HCT116 (cell line): ENCODE data around the gene KAT6B. TPM values are rescaled to one million over a fixed set of nuclear protein-coding genes. Genes with fewer than 3 reads are reported as not detected.
A peak's percentile ranks its signal among the peaks of the same experiment; 100 is the strongest.
"Not testable (repeated sequence)": the region's sequence is repeated elsewhere in the genome, so short reads cannot be mapped to it uniquely, and the experiment has no call there.

Experiments
- ATAC-seq: fragments of 200-7000 bp; cut with Tn5 transposase; 2 replicates; pipeline ENCODE4 v1.9.1; 2020; ENCODE audit warnings: mild to moderate bottlenecking, moderate library complexity
- BruUV-seq: library from RNA; stranded (reverse); fragments of 400-500 nt; replicated peaks from 2 replicates; lab custom pipeline; 2021; lab: Mats Ljungman, UMichigan
- CTCF ChIA-PET: fragments of 300-600 bp; sonication (Branson Sonifier 250); formaldehyde crosslinking; loops from one replicate; lab custom pipeline; 2021; ENCODE audit warnings: antibody characterized with exemption; lab: Charles Lee
- POLR2A ChIA-PET: fragments of 300-600, 350-600 bp; sonication (Branson Sonifier 250); formaldehyde crosslinking; loops from one replicate; lab custom pipeline; 2021; ENCODE audit warnings: antibody characterized with exemption; lab: Charles Lee
- RAD21 ChIA-PET, 2 experiments: fragments of 300-600 bp; sonication (Branson Sonifier 250); formaldehyde crosslinking; loops; one replicate each; lab custom pipeline; 2023; ENCODE audit warnings: low total read pairs in 2 of 2; ENCODE audit not compliant: uncharacterized antibody in 2 of 2, unreplicated experiment in 2 of 2, low non-redundant PET in 1 of 2; lab: Charles Lee
- DNase-seq: peaks from one replicate; pipeline ENCODE4 v3.0.0-alpha.2; 2010; ENCODE audit warnings: low read depth, low spot score
- H2AFZ ChIP-seq: fragments of 200-600 bp; shearing (Covaris generic), sonication (generic); 2 replicates; pipeline ENCODE4 v1.6.1; 2017; ENCODE audit warnings: low read depth, mixed run types, mixed read lengths, antibody characterized with exemption, low read length; ENCODE audit not compliant: poor library complexity, severe bottlenecking
- H3K27ac ChIP-seq: 2 replicates; pipeline ENCODE4 v1.5.1; 2012; ENCODE audit warnings: low read depth, low read length
- H3K27me3 ChIP-seq: fragments of 200-600 bp; sonication (generic); 2 replicates; pipeline ENCODE4 v1.6.1; 2016; ENCODE audit warnings: mixed run types, low read length, mixed read lengths; ENCODE audit not compliant: insufficient read depth
- H3K36me3 ChIP-seq, 2 experiments: fragments of 200-500 bp in 1 of 2; fragments of 200-600 bp in 1 of 2; sonication (Bioruptor generic) in 1 of 2; sonication (generic) in 1 of 2; 2 replicates each; pipeline versions ENCODE4 v1.5.1 to v1.6.1; 2014 to 2016; ENCODE audit warnings: low read length in 2 of 2, inconsistent platforms in 1 of 2, mixed read lengths in 1 of 2, mixed run types in 1 of 2; ENCODE audit not compliant: insufficient read depth in 2 of 2, control insufficient read depth in 1 of 2
- H3K4me1 ChIP-seq, 2 experiments: fragments of 200-600 bp in 1 of 2; sonication (generic) in 1 of 2; 2 replicates each; pipeline versions ENCODE4 v1.5.1 to v1.6.1; 2012 to 2017; ENCODE audit warnings: low read length in 2 of 2, inconsistent platforms in 1 of 2, mild to moderate bottlenecking in 1 of 2, mixed read lengths in 1 of 2, mixed run types in 1 of 2, moderate library complexity in 1 of 2; ENCODE audit not compliant: insufficient read depth in 2 of 2, control insufficient read depth in 1 of 2
- H3K4me2 ChIP-seq: fragments of 200-600 bp; sonication (generic); 2 replicates; pipeline ENCODE4 v1.6.1; 2017; ENCODE audit warnings: mixed run types, low read length, mixed read lengths
- H3K4me3 ChIP-seq, 2 experiments: fragments of 200-600 bp in 1 of 2; sonication (generic) in 1 of 2; replicated peaks in 1 of 2; 2 replicates each; pipeline ENCODE4 v1.5.1; 2011 to 2016; ENCODE audit warnings: low read length in 2 of 2, control low read depth in 1 of 2, low read depth in 1 of 2, mild to moderate bottlenecking in 1 of 2, mixed read lengths in 1 of 2, mixed run types in 1 of 2
- H3K79me2 ChIP-seq: fragments of 200-600 bp; sonication (generic); 2 replicates; pipeline ENCODE4 v1.6.1; 2017; ENCODE audit warnings: mild to moderate bottlenecking, mixed run types, low read length, moderate library complexity, mixed read lengths; ENCODE audit not compliant: insufficient read depth
- H3K9ac ChIP-seq: fragments of 200-600 bp; sonication (generic); 2 replicates; pipeline ENCODE4 v1.6.1; 2016; ENCODE audit warnings: low read length, mixed read lengths
- H3K9me2 ChIP-seq: fragments of 200-600 bp; sonication (generic), shearing (Covaris generic); 2 replicates; pipeline ENCODE4 v1.6.1; 2017; ENCODE audit warnings: mixed run types, mild to moderate bottlenecking, moderate library complexity; ENCODE audit not compliant: insufficient read depth
- H3K9me3 ChIP-seq, 2 experiments: fragments of 200-500 bp in 1 of 2; fragments of 200-600 bp in 1 of 2; sonication (Bioruptor generic) in 1 of 2; sonication (generic) in 1 of 2; 2 replicates each; pipeline ENCODE4 v1.6.1; 2014 to 2017; ENCODE audit warnings: low read length in 2 of 2, mixed read lengths in 2 of 2, inconsistent platforms in 1 of 2, low read depth in 1 of 2, mild to moderate bottlenecking in 1 of 2, mixed run types in 1 of 2, moderate library complexity in 1 of 2; ENCODE audit not compliant: control insufficient read depth in 1 of 2, insufficient read depth in 1 of 2
- H4K20me1 ChIP-seq: fragments of 200-600 bp; sonication (generic), shearing (Covaris generic); 2 replicates; pipeline ENCODE4 v1.6.1; 2017; ENCODE audit warnings: mixed run types, mild to moderate bottlenecking, moderate library complexity; ENCODE audit not compliant: insufficient read depth
- CBX3 ChIP-seq: IDR thresholded peaks from 2 replicates; pipeline ENCODE4 v1.6.1; 2012; ENCODE audit warnings: low read depth
- CEBPB ChIP-seq: IDR thresholded peaks from 2 replicates; pipeline ENCODE4 v1.6.1; 2012; ENCODE audit warnings: low read depth
- ELF1 ChIP-seq: IDR thresholded peaks from 2 replicates; pipeline ENCODE4 v1.6.1; 2012; ENCODE audit warnings: low read depth, borderline replicate concordance
- EZH2 ChIP-seq: fragments of 200-600 bp; sonication (generic); IDR thresholded peaks from 2 replicates; pipeline ENCODE4 v1.6.1; 2017; ENCODE audit warnings: antibody characterized with exemption, mixed run types
- FOSL1 ChIP-seq: IDR thresholded peaks from 2 replicates; pipeline ENCODE4 v1.6.1; 2012; ENCODE audit warnings: low read depth
- JUND ChIP-seq: IDR thresholded peaks from 2 replicates; pipeline ENCODE4 v1.6.1; 2012
- MAX ChIP-seq: IDR thresholded peaks from 2 replicates; pipeline ENCODE4 v1.6.1; 2012
- POLR2A ChIP-seq: IDR thresholded peaks from 2 replicates; pipeline ENCODE4 v1.7.0; 2011; ENCODE audit warnings: borderline replicate concordance; ENCODE audit not compliant: insufficient read depth, insufficient read length; ENCODE audit errors: extremely low read depth
- POLR2AphosphoS5 ChIP-seq: IDR thresholded peaks from 2 replicates; pipeline ENCODE4 v1.6.1; 2011; ENCODE audit warnings: mild to moderate bottlenecking, low read depth, low read length, moderate library complexity
- RAD21 ChIP-seq: IDR thresholded peaks from 2 replicates; pipeline ENCODE4 v1.6.1; 2012; ENCODE audit warnings: low read depth, mild to moderate bottlenecking
- SIN3A ChIP-seq: IDR thresholded peaks from 2 replicates; pipeline ENCODE4 v1.6.1; 2012; ENCODE audit warnings: low read depth
- SRF ChIP-seq: IDR thresholded peaks from 2 replicates; pipeline ENCODE4 v1.6.1; 2012; ENCODE audit warnings: low read depth
- TCF7L2 ChIP-seq: IDR thresholded peaks from 2 replicates; pipeline ENCODE4 v1.7.0; 2011; ENCODE audit warnings: borderline replicate concordance, inconsistent platforms; ENCODE audit not compliant: insufficient read depth, insufficient read length; ENCODE audit errors: extremely low read depth
- YY1 ChIP-seq: IDR thresholded peaks from 2 replicates; pipeline ENCODE4 v1.6.1; 2011; ENCODE audit warnings: low read length, low read depth, moderate library complexity, mild to moderate bottlenecking; ENCODE audit not compliant: insufficient replicate concordance; ENCODE audit errors: extremely low read depth
- ZBTB33 ChIP-seq: IDR thresholded peaks from 2 replicates; pipeline ENCODE4 v1.6.1; 2011; ENCODE audit warnings: mild to moderate bottlenecking, low read length, moderate library complexity; ENCODE audit not compliant: insufficient replicate concordance; ENCODE audit errors: extremely low read depth
- ZFX ChIP-seq: fragments of 450-650 bp; IDR thresholded peaks from 2 replicates; pipeline ENCODE4 v1.6.1; 2017
- intact Hi-C: fragments of 100-400 bp; cut with micrococcal nuclease; formaldehyde crosslinking; loops from 2 replicates; pipeline ENCODE4 v1.10.0; 2022
- total RNA-seq: library from RNA; stranded (reverse); gene quantifications from one replicate; pipeline ENCODE4 v1.2.1, GENCODE V29; 2021; ENCODE audit not compliant: unreplicated experiment
- TF ChIP-seq, protein P1 (sequence below): IDR thresholded peaks from 2 replicates; pipeline ENCODE4 v1.6.1; 2012

The KAT6B gene
- total RNA-seq, 1 experiment from 2014 or later, result 17.8 TPM

GRCh38 chr10:75051308-75051707 lies 224.9 kb downstream of the KAT6B start (continued):
- TF ChIP-seq POLR2AphosphoS5, result no peak
- TF ChIP-seq SRF, result no peak
- TF ChIP-seq EZH2, result no peak
- no peak for TF ChIP-seq FOSL1
- no peak for TF ChIP-seq YY1

GRCh38 chr10:75055896-75056406 lies 229.6 kb downstream of the KAT6B start:
- TF ChIP-seq FOSL1, result peak; percentile 53
- H3K9me2 ChIP-seq, RAD21 ChIA-PET, intact Hi-C loops, H3K27ac ChIP-seq, H3K4me3 ChIP-seq, H3K9me3 ChIP-seq, BruUV-seq, H3K27me3 ChIP-seq, H2AFZ ChIP-seq, H3K9ac ChIP-seq, DNase-seq, CTCF ChIA-PET, H4K20me1 ChIP-seq, H3K36me3 ChIP-seq, POLR2A ChIA-PET, H3K79me2 ChIP-seq: not testable (repeated sequence)
- ATAC-seq, result peak; percentile 42; the same call in 1 of the 2 replicates
- Histone ChIP-seq H3K4me2 (peak overlapping the region; percentile 10; the same call in 1 of the 2 replicates), H3K4me1 (peaks cover 0 to 12% of the 10 kb centered on the region in 2 experiments; a peak in 2 of 4 replicates)

- no TSS peak for BruUV-seq
- Histone ChIP-seq H3K27ac (no peak overlapping the region), H3K4me3 (no peak overlapping the region), H3K4me2 (no peak overlapping the region), H2AFZ (no peak overlapping the region), H4K20me1 (no peaks in the 10 kb centered on the region), H3K4me1 (peaks cover 0 to 12% of the 10 kb centered on the region in 2 experiments; a peak in 2 of 4 replicates), H3K27me3 (no peaks in the 10 kb centered on the region), H3K79me2 (no peaks in the 10 kb centered on the region), H3K9ac (no peak overlapping the region), H3K9me2 (no peaks in the 10 kb centered on the region), H3K9me3 (no peaks in the 10 kb centered on the region), H3K36me3 (no peaks in the 10 kb centered on the region)
- CTCF ChIA-PET, result no interaction called here
- ATAC-seq (peak; percentile 44; the same call in 1 of the 2 replicates), DNase-seq (no peak)
- POLR2A ChIA-PET, result no interaction called here
- intact Hi-C loops, result no loop called here
- RAD21 ChIA-PET, result no interaction called here
- TF ChIP-seq ZFX, result no peak
- no peak for TF ChIP-seq POLR2AphosphoS5
- no peak for TF ChIP-seq RAD21
- TF ChIP-seq JUND, result no peak
- TF ChIP-seq FOSL1, result no peak
- TF ChIP-seq ELF1, result no peak
- no peak for TF ChIP-seq MAX
- TF ChIP-seq POLR2A, result no peak
- TF ChIP-seq SRF, result no peak
- TF ChIP-seq, protein P1, sequence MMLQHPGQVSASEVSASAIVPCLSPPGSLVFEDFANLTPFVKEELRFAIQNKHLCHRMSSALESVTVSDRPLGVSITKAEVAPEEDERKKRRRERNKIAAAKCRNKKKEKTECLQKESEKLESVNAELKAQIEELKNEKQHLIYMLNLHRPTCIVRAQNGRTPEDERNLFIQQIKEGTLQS, result no peak
- TF ChIP-seq CBX3, result no peak
- TF ChIP-seq CEBPB, result no peak
- TF ChIP-seq SIN3A, result no peak
- no peak for TF ChIP-seq ZBTB33
- TF ChIP-seq TCF7L2, result no peak
Observed at GRCh38 chr10:75057680-75058079, 231.3 kb downstream of the KAT6B start.
